Neuronal stem cell (in vitro differentiated cells): ENCODE data around the gene SLC40A1.

Experiments
- DNase-seq: peaks from one replicate; pipeline ENCODE4 v3.0.0-alpha.2; 2013; ENCODE audit warnings: low spot score
- H2AFZ ChIP-seq: one replicate; pipeline ENCODE4 v1.6.1; 2013; ENCODE audit warnings: mild to moderate bottlenecking, low read length, inconsistent platforms
- H2AK5ac ChIP-seq: 2 replicates; pipeline ENCODE4 v1.6.1; 2013; ENCODE audit warnings: low read depth, mild to moderate bottlenecking, inconsistent platforms, low read length, moderate library complexity, mixed read lengths
- H2BK120ac ChIP-seq: 2 replicates; pipeline ENCODE4 v1.6.1; 2013; ENCODE audit warnings: low read depth, mild to moderate bottlenecking, inconsistent platforms, low read length, moderate library complexity, mixed read lengths
- H2BK12ac ChIP-seq: one replicate; pipeline ENCODE4 v1.6.1; 2013; ENCODE audit warnings: low read length, inconsistent platforms
- H2BK15ac ChIP-seq: 2 replicates; pipeline ENCODE4 v1.6.1; 2013; ENCODE audit warnings: mild to moderate bottlenecking, low read length, inconsistent platforms, mixed read lengths
- H2BK5ac ChIP-seq: one replicate; pipeline ENCODE4 v1.6.1; 2013; ENCODE audit warnings: inconsistent platforms, mild to moderate bottlenecking, low read length, moderate library complexity
- H3K14ac ChIP-seq: one replicate; pipeline ENCODE4 v1.6.1; 2013; ENCODE audit warnings: low read length, inconsistent platforms
- H3K18ac ChIP-seq: 2 replicates; pipeline ENCODE4 v1.6.1; 2013; ENCODE audit warnings: low read length, inconsistent platforms
- H3K23ac ChIP-seq: 2 replicates; pipeline ENCODE4 v1.6.1; 2013; ENCODE audit warnings: low read depth, mild to moderate bottlenecking, mixed read lengths, low read length, inconsistent platforms; ENCODE audit not compliant: poor library complexity
- H3K27ac ChIP-seq: replicated peaks from 3 replicates; pipeline ENCODE4 v1.5.1; 2013; ENCODE audit warnings: low read length, inconsistent platforms
- H3K27me3 ChIP-seq, 3 experiments: 2 replicates each; pipeline ENCODE4 v1.6.1; 2013; ENCODE audit warnings: low read length in 3 of 3, mild to moderate bottlenecking in 2 of 3, inconsistent platforms in 1 of 3, low read depth in 1 of 3, mixed read lengths in 1 of 3, moderate library complexity in 1 of 3; ENCODE audit not compliant: control insufficient read depth in 3 of 3, insufficient read depth in 3 of 3
- H3K36me3 ChIP-seq, 2 donors: replicated peaks in 1 of 2; 2 replicates each; pipeline ENCODE4 v1.6.1; 2013; ENCODE audit warnings: low read length in 2 of 2; ENCODE audit not compliant: control insufficient read depth in 2 of 2, insufficient read depth in 2 of 2
- H3K4ac ChIP-seq: 2 replicates; pipeline ENCODE4 v1.6.1; 2013; ENCODE audit warnings: inconsistent platforms, mild to moderate bottlenecking, low read length, moderate library complexity
- H3K4me1 ChIP-seq, 2 donors: 1 replicate in 1 of 2; 2 replicates in 1 of 2; pipeline ENCODE4 v1.6.1; 2013; ENCODE audit warnings: low read length in 2 of 2, low read depth in 1 of 2; ENCODE audit not compliant: control insufficient read depth in 2 of 2, insufficient read depth in 1 of 2
- H3K4me2 ChIP-seq: one replicate; pipeline ENCODE4 v1.6.1; 2013; ENCODE audit warnings: mild to moderate bottlenecking, low read length, inconsistent platforms; ENCODE audit not compliant: insufficient read depth, poor library complexity, severe bottlenecking
- H3K4me3 ChIP-seq, 2 donors: 2 replicates each; pipeline ENCODE4 v1.5.1; 2013; ENCODE audit warnings: low read length in 2 of 2, mild to moderate bottlenecking in 2 of 2, inconsistent platforms in 1 of 2, moderate library complexity in 1 of 2
- H3K79me1 ChIP-seq: one replicate; pipeline ENCODE4 v1.6.1; 2013; ENCODE audit warnings: low read depth, mild to moderate bottlenecking, inconsistent platforms, low read length, moderate library complexity
- H3K9ac ChIP-seq: one replicate; pipeline ENCODE4 v1.6.1; 2013; ENCODE audit warnings: mild to moderate bottlenecking, low read depth, low read length, inconsistent platforms; ENCODE audit not compliant: poor library complexity
- H3K9me3 ChIP-seq, 2 donors: replicated peaks in 1 of 2; 2 replicates each; pipeline versions ENCODE3 to v1.6.1; 2013; ENCODE audit warnings: low read length in 2 of 2, mild to moderate bottlenecking in 2 of 2, inconsistent platforms in 1 of 2, low read depth in 1 of 2, mixed read lengths in 1 of 2, moderate library complexity in 1 of 2; ENCODE audit not compliant: control insufficient read depth in 2 of 2, insufficient read depth in 1 of 2
- H4K8ac ChIP-seq: one replicate; pipeline ENCODE4 v1.6.1; 2013; ENCODE audit warnings: low read depth, mild to moderate bottlenecking, inconsistent platforms, low read length, moderate library complexity
- H4K91ac ChIP-seq: one replicate; pipeline ENCODE4 v1.6.1; 2013; ENCODE audit warnings: low read length, low read depth, mild to moderate bottlenecking, inconsistent platforms; ENCODE audit not compliant: poor library complexity
- WGBS, 2 donors: extraction: QIAGEN DNeasy Blood & Tissue Kit; methylation state at CpG; one replicate each; pipeline ENCODE4 v1.1.7; 2013; ENCODE audit warnings: missing lambda C conversion rate in 2 of 2, mixed read lengths in 1 of 2; ENCODE audit not compliant: insufficient read length in 2 of 2, insufficient replicate concordance in 1 of 2; ENCODE audit errors: extremely low coverage in 2 of 2; 5-methylcytosine and 5-hydroxymethylcytosine counted together

The SLC40A1 gene

DNA sequence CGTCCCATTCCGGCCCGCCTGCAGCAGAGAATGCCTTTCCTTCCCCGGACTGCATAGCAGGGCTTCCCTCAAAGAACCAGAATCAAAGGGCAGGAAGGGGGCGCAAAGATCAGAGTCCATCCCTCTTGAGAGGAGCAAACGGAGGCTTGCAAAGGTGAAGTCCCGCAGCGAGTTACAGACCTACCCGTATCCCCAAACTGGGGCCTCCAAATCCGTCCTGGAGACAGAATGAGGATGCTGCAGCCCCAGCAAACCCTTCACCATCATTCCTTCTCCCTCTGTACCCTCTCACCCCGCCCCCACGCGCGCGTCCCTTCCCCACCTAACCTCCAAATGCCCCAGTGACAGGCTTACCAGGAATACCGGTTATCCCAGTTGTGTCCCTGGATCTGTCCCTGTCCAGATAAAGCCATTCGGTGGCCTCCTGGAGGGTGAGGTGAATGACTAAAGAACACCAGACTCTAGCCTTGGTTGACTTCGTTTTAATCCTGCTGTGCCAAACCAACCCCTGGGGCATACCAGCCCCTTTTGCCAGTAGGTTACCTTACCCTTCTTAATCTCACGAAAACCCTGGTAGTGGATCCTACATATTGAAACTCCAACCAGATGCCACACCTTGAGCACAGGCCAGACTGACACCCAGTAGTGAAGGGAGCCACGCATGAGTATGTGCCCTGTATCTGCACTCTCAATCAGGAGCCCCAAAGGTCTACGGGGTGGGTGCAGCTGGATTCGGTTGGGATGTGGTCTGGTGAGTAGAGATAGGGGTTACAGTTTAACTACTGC, 961 bp upstream of the SLC40A1 start:
- Histone ChIP-seq H3K4me3 (peak overlapping the region in 1 of 2 donors; percentile 62), H3K9me3 (peaks cover 1 to 6% of the 10 kb centered on the region in 2 donors), H3K4ac (no peak overlapping the region)

DNA sequence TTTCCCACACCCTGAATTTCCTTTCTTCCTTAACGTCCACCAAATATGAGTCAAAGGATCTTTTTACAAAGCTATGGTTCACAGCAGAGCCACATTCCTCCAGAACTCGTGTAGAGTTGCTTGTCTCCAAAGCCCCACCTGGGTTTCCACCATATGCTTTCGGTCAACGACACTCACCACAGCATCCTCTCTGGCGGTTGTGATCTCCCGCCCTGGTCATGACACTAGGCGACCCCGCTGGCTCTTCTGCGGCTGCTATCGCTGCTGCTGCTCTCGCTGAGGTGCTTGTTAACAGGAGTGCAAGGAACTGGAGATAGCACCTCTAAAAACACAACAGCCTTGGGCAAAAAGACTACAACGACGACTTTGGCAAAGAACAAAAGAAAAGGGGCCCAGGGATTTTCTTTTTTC, 340 bp downstream of the SLC40A1 start:
- no peak for DNase-seq
- Histone ChIP-seq H3K9me3 (peaks cover 1 to 6% of the 10 kb centered on the region in 2 donors), H3K27me3 (peaks cover 9 to 41% (median 39%) of the 10 kb centered on the region in 3 experiments), H2BK12ac (no peak overlapping the region), H2BK15ac (peak overlapping the region; percentile 30), H3K4me2 (peak overlapping the region; percentile 90), H4K8ac (no peak overlapping the region), H3K23ac (peak overlapping the region; percentile 48), H3K18ac (peak overlapping the region; percentile 77), H2AK5ac (no peak overlapping the region), H3K4ac (no peak overlapping the region), H2AFZ (peak overlapping the region; percentile 99), H3K4me3 (peak overlapping the region; percentile 62 to 85), H4K91ac (no peak overlapping the region), H3K27ac (no peak overlapping the region), H3K4me1 (peaks cover 2 to 5% of the 10 kb centered on the region in 2 donors), H2BK120ac (no peak overlapping the region), H3K14ac (no peak overlapping the region), H2BK5ac (no peak overlapping the region), H3K9ac (no peak overlapping the region), H3K79me1 (no peaks in the 10 kb centered on the region), H3K36me3 (no peaks in the 10 kb centered on the region)
- WGBS, 2 donors, result no CpG with 5 or more reads among the region's 13 CpGs

More for the DNA sequence above, 961 bp upstream of the SLC40A1 start:
- peak overlapping the region; percentile 21 for H2BK15ac ChIP-seq
- DNase-seq, result peak; percentile 12
- no peak overlapping the region for H4K8ac ChIP-seq
- peak overlapping the region; percentile 16 for H3K9ac ChIP-seq
- no peak overlapping the region for H3K27ac ChIP-seq
- no peak overlapping the region for H3K14ac ChIP-seq
- WGBS, 2 donors, result no CpG with 5 or more reads among the region's 22 CpGs
- H3K4me2 ChIP-seq, result peak overlapping the region; percentile 90
- H3K36me3 ChIP-seq, result no peaks in the 10 kb centered on the region
- peaks cover 2 to 5% of the 10 kb centered on the region in 2 donors for H3K4me1 ChIP-seq
- peak overlapping the region; percentile 99 for H2AFZ ChIP-seq
- H3K18ac ChIP-seq, result peak overlapping the region; percentile 46
- H3K79me1 ChIP-seq, result no peaks in the 10 kb centered on the region
- peak overlapping the region; percentile 14 for H3K23ac ChIP-seq
- H2BK12ac ChIP-seq, result no peak overlapping the region
- no peak overlapping the region for H4K91ac ChIP-seq
- H3K27me3 ChIP-seq, result peaks cover 9 to 41% (median 39%) of the 10 kb centered on the region in 3 experiments
- no peak overlapping the region for H2AK5ac ChIP-seq
- H2BK5ac ChIP-seq, result peak overlapping the region; percentile 19
- no peak overlapping the region for H2BK120ac ChIP-seq

DNA sequence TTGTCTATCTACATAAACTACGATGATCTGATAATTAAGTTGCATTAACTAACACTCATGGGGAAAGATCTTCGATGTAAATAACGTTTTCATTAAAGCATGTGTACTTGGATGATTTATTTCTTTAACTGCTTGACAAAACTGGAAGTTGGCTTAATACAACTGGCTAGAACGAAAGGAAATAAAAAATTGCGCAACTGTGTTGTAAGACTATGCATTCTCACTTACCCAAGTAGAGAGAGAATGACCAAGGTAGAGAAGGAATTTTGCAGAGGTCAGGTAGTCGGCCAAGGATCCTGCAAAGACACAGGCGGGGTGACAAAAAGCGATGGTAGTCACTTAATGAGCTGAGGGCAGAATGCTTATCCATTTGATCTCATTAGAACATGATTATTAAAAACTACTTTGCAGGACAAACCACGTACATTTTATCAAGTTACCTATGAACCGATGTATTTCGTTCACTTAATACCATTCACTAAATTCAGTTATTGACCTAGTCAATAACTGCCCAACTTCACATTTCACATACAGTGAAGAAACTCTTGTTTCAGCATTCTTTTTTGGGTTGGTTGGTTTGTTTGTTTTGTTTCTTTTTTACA, 900 bp downstream of the SLC40A1 start:
- Histone ChIP-seq H2BK5ac (no peak overlapping the region), H3K18ac (no peak overlapping the region), H3K4me2 (no peak overlapping the region), H3K79me1 (no peaks in the 10 kb centered on the region), H4K91ac (no peak overlapping the region), H3K36me3 (no peaks in the 10 kb centered on the region), H3K9me3 (peaks cover 1 to 6% of the 10 kb centered on the region in 2 donors), H4K8ac (no peak overlapping the region), H2BK120ac (no peak overlapping the region), H3K4me3 (peak overlapping the region in 1 of 2 donors; percentile 62), H2BK15ac (no peak overlapping the region), H3K27me3 (peaks cover 9 to 41% (median 39%) of the 10 kb centered on the region in 3 experiments), H3K14ac (no peak overlapping the region), H3K23ac (no peak overlapping the region), H2AK5ac (no peak overlapping the region), H3K9ac (no peak overlapping the region), H2AFZ (peak overlapping the region; percentile 99), H3K4me1 (peaks cover 2 to 5% of the 10 kb centered on the region in 2 donors), H2BK12ac (no peak overlapping the region), H3K27ac (no peak overlapping the region), H3K4ac (no peak overlapping the region)
- WGBS, 2 donors, result no CpG with 5 or more reads among the region's 11 CpGs
- DNase-seq, result no peak
